Measurements from ENCODE around the gene DMRTB1.

The DMRTB1 gene

DNA sequence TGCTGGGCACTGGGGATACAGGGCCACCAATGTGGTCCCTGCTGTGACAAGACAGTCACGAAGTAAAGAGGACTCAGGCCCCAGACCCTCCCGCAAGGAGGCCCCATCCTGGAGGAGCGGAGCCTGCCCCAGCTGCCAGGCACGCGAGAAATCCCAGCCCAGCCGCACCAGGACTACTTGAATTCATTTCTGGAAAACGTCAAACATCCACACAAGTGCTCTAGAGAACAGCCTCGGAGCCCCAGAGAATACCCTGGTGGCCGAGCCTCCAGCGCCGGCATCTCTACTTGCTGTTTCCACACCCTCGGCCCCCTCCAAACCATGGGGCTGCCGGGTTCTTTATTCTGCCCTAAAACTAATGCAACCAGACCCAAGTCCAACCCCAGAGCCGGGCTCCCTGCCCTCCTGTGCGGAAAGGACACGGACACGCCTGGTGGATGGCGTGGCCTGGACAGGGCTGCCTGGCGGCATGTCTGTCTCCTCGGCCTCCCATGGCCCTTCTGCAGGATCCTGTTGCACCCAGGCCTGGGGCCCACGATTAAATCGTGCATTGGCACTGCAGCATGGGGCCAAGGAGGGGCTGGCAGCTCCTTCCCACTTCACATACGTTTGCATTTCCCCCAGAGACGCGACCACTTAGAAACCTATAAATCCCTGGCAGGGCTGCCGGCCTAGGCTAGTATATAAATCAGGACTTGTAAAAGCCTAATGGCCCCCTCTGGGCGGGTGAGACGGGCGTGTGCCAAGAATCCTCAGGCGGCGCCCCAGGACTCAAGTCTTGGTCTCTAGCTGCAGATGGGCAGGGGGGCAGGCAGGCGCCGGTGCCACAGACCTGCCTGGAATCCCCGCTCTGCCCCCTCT is 41.2 kb downstream of the DMRTB1 start:
- no peak overlapping the region for H3K27ac Mint-ChIP-seq
- DNase-seq (ENCODE audit: low spot score), result no peak
- H3K36me3 Mint-ChIP-seq (ENCODE audit: low read depth), result no peaks in the 10 kb centered on the region
- no peak overlapping the region for H3K4me3 Mint-ChIP-seq
- H3K9me3 Mint-ChIP-seq, result no peaks in the 10 kb centered on the region
- H3K27me3 Mint-ChIP-seq (ENCODE audit: low read depth), result no peaks in the 10 kb centered on the region
- no peaks in the 10 kb centered on the region for H3K4me1 Mint-ChIP-seq (ENCODE audit: low read depth)

DNA sequence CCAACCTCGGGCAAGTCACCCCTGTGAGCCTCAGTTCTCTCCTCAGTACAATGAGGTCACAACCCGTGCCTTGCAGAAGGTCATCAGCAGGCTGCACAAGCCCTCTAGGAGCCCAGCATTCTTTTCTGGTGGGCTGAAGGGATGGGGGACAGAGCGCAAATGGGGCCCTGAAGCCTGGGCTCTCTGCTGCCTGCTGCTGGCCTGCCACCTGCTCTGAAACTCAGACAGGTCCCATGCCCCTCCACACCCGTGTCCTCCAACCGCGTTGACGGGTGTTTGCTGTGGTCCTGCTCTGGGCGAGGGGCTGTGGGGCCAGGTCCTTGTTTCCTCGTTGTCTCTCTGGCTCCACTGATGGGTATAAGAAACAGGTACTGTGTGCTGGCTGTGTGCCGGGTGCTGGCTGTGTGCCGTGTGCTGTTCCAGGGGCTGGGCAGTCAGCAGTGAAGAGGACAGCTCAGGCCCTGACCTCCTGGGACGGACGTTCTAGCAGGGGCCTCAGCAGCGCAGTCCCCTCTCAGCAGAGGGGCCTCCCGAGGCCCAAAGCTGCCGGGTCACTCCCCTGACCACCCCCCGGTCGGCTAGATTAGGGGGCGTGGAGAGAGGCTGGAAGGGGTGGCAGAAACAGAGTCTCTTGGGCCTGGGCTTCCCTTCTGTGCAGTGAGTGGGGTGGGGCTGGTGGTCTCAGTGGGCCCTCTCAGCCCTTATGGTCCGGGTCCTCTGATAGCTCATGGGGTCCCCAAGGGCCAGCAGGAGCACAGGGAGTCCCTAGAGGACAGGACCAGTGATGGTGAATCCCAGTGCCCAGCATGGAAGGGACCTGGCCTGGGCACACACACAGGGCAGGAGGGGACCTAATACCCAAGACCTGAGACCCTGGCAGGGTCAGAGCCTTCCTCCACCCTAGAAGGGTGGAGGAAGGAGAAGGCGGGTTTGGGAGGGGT is 42.1 kb downstream of the DMRTB1 start:
- Mint-ChIP-seq H3K9me3 (no peaks in the 10 kb centered on the region), H3K4me1 (ENCODE audit: low read depth) (no peaks in the 10 kb centered on the region), H3K4me3 (no peak overlapping the region), H3K36me3 (ENCODE audit: low read depth) (no peaks in the 10 kb centered on the region), H3K27me3 (ENCODE audit: low read depth) (no peaks in the 10 kb centered on the region), H3K27ac (no peak overlapping the region)
- no peak for DNase-seq (ENCODE audit: low spot score)

DNA sequence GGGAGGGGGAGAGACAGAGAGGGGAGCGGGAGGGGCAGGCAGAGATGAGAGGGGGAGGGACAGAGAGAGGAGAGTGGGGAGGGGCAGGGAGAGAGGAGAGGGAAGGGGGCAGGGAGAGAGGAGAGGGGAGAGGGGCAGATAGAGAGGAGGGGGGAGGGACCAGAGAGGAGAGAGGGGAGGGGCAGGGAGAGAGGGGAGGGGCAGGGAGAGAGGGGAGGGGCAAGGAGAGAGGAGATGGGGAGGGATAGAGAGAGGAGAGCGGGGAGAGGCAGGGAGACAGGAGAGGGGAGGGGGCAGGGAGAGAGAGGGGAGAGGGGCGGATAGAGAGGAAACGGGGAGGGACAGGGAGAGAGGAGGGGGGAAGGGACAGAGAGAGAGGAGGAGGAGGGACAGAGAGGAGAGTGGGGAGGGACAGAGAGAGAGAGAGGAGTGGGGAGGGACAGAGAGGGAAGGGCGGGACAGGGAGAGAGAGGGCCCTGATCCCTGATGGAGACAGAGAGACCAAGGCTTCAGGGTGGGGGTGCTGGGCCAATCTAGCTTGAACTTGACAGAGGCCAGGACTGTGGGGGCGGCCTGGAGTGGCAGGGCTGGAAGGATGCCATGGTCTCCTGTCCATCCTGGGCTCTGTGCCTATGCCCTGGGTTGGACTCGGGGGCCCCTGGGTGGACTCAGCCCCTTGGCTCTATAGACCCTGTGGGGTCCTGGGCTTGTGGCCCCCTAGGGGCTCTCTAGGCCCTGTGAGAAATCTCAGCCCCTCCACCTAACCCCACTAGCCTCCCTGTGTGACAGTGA is 43.6 kb downstream of the DMRTB1 start:
- Mint-ChIP-seq H3K9me3 (no peaks in the 10 kb centered on the region), H3K27me3 (ENCODE audit: low read depth) (no peaks in the 10 kb centered on the region), H3K4me3 (no peak overlapping the region), H3K36me3 (ENCODE audit: low read depth) (no peaks in the 10 kb centered on the region), H3K27ac (no peak overlapping the region), H3K4me1 (ENCODE audit: low read depth) (no peaks in the 10 kb centered on the region)
- DNase-seq (ENCODE audit: low spot score), result no peak

DNA sequence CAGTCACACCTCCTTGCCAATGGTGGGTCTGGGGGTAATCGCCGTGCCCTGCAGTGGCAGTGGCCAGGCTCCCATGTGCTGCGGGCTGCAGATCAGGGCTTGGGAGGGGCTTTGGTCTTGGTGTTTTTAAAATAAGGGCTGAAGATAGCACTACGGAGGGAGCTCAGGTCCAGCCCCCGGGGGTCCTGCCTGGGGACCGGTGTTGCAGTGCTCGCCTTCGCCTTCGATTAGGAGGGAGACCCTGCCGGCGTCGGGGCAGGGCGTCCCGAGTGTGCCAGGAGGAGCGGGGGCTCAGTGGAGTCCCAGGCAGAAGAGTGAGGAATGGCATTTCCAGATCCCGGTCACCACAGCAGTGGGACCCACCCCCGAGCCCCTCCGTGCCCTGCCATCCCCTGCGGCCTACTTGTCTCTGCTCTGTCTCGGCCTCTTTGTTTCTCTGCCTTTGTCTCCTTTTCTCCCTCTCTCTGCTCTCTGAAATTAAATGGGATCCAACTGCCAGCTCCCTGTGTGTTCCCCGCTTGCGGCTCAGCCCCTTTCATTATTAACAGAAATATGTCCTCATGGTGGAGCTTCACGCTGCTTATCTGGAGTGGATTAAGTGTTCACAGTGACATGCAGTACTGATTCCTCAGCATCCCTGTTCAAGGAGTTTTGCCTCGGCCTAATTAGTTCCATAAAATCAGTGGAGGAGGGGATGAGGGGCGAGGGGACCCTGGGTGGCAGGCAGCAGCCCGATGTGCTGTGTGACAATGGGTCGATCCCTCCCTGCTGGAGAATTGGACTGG is 44.4 kb downstream of the DMRTB1 start:
- no peaks in the 10 kb centered on the region for H3K9me3 Mint-ChIP-seq
- no peaks in the 10 kb centered on the region for H3K27me3 Mint-ChIP-seq (ENCODE audit: low read depth)
- no peak overlapping the region for H3K4me3 Mint-ChIP-seq
- no peaks in the 10 kb centered on the region for H3K36me3 Mint-ChIP-seq (ENCODE audit: low read depth)
- no peak for DNase-seq (ENCODE audit: low spot score)
- no peak overlapping the region for H3K27ac Mint-ChIP-seq
- no peaks in the 10 kb centered on the region for H3K4me1 Mint-ChIP-seq (ENCODE audit: low read depth)

DNA sequence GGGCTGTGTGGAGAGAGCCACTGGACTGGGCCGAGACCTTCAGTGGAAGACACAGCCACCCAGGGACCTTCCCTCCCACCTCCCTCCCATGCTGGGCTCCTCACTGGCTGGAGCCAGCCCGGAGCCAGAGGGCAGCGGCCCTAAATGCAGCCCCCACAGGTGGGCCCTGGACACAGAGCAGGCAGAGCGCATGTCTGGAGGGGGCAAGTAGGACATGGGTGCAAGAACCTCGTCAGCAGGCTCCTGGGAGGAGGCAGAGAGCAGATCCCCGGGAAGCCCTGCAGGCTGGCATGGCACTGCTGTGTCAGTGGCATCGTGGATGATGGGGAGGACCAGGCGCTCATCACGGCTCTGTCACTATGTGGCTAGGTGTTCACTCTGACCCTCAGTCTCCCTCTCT is 45.7 kb downstream of the DMRTB1 start:
- no peak overlapping the region for H3K4me3 Mint-ChIP-seq
- H3K36me3 Mint-ChIP-seq (ENCODE audit: low read depth), result no peaks in the 10 kb centered on the region
- H3K27ac Mint-ChIP-seq, result no peak overlapping the region
- no peaks in the 10 kb centered on the region for H3K27me3 Mint-ChIP-seq (ENCODE audit: low read depth)
- H3K4me1 Mint-ChIP-seq (ENCODE audit: low read depth), result no peaks in the 10 kb centered on the region
- no peaks in the 10 kb centered on the region for H3K9me3 Mint-ChIP-seq
- DNase-seq (ENCODE audit: low spot score), result no peak

DNA sequence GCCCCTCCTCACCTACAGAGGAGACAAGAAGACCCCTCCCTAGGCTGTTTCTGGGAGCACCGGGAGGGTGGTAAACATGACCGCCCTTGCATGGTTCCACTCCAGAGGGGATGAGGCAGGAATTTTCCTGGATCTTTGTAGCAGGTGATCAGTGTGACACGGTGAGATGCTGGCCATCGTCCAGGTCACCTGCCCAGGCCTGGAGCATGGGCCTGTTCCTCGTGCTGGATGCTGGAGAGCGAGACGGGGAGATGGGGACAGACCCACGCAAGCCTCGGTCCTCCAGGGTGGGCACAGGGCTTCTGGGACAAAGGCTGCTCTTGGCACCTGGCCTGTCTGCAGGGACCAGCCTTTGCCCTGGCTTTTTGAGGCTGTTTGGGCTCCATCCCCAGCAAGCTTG is 46.2 kb downstream of the DMRTB1 start:
- no peak overlapping the region for H3K4me3 Mint-ChIP-seq
- no peak overlapping the region for H3K27ac Mint-ChIP-seq
- no peaks in the 10 kb centered on the region for H3K9me3 Mint-ChIP-seq
- H3K4me1 Mint-ChIP-seq (ENCODE audit: low read depth), result no peaks in the 10 kb centered on the region
- no peak for DNase-seq (ENCODE audit: low spot score)
- H3K36me3 Mint-ChIP-seq (ENCODE audit: low read depth), result no peaks in the 10 kb centered on the region
- no peaks in the 10 kb centered on the region for H3K27me3 Mint-ChIP-seq (ENCODE audit: low read depth)

DNA sequence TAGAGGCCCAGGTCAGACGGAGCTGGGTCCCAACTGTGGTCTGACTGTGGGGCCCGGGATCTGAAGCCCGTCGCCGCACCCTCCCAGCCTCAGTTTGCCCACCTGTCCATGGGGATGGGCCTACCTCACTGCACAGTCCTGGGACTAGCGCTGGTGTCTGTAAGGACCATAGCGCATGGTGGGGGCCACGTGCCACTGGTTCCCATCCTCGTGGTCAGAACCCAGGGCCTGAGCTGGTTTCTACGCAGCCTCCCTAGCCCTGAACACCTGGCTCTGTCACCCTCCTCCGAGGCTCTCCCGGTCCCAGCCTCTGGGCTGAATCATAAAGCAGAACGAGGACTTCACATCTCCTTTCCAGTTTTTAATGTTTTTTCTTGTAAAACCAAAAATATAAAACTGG is 46.7 kb downstream of the DMRTB1 start:
- H3K9me3 Mint-ChIP-seq, result no peaks in the 10 kb centered on the region
- H3K4me1 Mint-ChIP-seq (ENCODE audit: low read depth), result no peaks in the 10 kb centered on the region
- no peaks in the 10 kb centered on the region for H3K36me3 Mint-ChIP-seq (ENCODE audit: low read depth)
- DNase-seq (ENCODE audit: low spot score), result no peak
- H3K27me3 Mint-ChIP-seq (ENCODE audit: low read depth), result no peaks in the 10 kb centered on the region
- H3K27ac Mint-ChIP-seq, result no peak overlapping the region
- H3K4me3 Mint-ChIP-seq, result no peak overlapping the region

DNA sequence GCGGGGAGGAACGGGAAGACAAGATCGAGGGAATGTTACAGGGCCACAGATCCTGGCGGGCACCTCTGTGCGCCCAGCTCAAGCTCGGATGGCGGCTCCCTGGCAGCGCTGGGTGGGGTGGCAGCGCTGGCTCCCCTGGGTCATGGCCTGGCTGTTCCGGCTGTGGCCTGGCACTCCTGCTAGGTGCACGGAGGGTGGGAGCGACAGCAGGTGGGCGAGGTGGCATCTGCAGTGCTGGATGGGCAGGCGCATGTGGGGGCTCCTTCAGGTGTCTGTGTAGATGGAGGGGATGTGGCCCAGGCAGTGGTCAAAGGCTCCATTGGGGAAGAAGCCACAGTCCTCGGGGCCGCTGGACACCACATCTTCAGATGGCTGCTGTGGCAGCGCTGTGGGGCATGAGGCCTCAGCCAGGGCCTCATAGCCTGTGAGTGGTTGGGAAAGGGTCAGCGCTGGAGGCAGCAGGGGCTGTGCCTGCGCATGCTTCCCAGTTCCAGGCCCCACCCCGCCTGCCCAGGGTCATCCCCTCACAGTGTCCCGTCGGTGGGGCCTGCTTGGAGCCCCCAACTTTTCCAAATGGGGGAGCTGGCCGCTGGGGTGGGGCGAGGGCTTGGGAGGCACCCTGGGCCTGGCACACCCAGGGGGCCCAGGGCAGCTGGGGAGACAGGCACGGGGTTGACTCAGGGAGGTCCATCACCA is 47.3 kb downstream of the DMRTB1 start:
- H3K27me3 Mint-ChIP-seq (ENCODE audit: low read depth), result no peaks in the 10 kb centered on the region
- H3K4me1 Mint-ChIP-seq (ENCODE audit: low read depth), result no peaks in the 10 kb centered on the region
- no peak overlapping the region for H3K4me3 Mint-ChIP-seq
- no peak for DNase-seq (ENCODE audit: low spot score)
- H3K36me3 Mint-ChIP-seq (ENCODE audit: low read depth), result no peaks in the 10 kb centered on the region
- H3K9me3 Mint-ChIP-seq, result no peaks in the 10 kb centered on the region
- no peak overlapping the region for H3K27ac Mint-ChIP-seq

DNA sequence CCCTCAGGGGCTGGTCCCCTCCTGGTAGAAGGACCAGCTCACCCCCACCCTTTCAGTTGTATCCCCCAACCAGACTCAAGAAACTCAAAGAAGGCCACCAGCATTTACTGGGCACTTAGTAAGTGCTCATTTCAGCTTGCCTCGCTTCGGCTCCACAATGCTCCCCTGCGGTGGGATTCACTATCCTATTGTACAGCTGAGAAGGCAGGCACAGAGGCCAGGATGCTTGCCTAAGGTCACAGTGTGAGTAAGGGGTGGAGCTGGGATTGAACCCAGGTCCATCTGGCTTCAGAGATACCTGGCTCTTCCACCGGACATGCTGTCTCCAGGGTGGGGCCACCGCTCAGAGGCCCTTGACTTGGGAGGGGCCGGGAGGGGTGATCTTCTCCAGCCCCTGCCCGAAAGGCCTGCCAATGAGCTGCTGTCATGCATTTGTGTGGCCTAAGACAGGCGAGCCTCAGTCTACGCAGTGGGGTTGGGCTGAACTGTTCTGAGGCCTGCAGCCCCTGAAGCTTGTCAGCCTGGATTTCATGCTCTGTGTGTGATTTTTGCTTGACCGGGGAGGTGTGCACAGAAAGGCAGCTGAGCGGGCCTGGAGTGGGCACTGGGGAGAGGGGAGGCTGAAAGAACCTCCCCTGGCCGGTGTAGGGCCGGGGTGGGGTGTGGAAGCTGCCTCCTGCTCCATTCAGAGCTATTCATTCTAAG is 48.1 kb downstream of the DMRTB1 start:
- Mint-ChIP-seq H3K36me3 (ENCODE audit: low read depth) (no peaks in the 10 kb centered on the region), H3K4me3 (no peak overlapping the region), H3K27ac (no peak overlapping the region), H3K4me1 (ENCODE audit: low read depth) (no peaks in the 10 kb centered on the region), H3K27me3 (ENCODE audit: low read depth) (no peaks in the 10 kb centered on the region), H3K9me3 (no peaks in the 10 kb centered on the region)
- no peak for DNase-seq (ENCODE audit: low spot score)

DNA sequence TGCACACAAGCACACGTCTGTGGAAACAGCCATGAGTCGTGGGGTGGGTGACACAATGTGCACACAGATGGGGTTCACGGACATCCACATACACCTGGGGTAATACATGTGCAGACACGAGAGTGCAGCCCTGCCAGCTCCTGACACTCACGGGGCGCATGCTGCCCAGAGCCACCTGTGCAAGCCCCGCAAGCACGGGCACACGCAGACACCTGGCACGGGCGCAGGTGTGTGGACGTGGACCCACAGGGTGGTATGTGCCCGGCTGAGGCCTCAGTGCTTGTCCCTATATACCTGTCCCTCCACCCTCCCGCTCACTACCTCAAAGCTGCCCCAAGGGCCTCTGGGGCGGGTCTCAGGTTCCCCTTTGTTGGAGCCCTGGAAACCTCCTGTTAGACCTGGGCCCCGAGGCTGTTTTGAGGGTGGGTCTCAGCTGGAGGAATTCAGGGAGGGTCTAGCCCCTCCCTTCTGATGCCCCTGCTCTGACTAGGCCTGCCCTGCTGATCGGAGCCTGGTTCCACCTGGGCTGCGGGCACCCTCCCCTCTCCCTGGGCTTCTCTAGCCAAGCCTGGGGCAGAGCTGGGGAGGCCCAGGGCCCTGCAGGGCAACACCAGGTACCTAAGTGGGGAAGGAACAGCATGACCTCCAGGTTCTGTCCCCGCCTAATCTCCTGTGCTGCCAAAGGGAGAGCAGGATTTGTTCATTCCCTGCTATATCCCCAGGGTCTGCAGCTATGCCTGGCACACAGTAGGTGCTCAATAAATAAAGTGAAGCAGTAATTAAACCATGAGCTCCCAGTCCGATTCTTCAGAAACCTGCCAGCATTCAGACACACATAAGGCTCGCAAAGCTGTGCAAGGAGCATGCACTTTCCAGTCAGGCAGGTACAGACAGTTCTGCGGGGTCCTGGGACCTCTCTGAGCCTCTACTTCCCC is 49.1 kb downstream of the DMRTB1 start:
- H3K4me3 Mint-ChIP-seq, result no peak overlapping the region
- no peaks in the 10 kb centered on the region for H3K4me1 Mint-ChIP-seq (ENCODE audit: low read depth)
- no peak overlapping the region for H3K27ac Mint-ChIP-seq
- no peaks in the 10 kb centered on the region for H3K9me3 Mint-ChIP-seq
- H3K27me3 Mint-ChIP-seq (ENCODE audit: low read depth), result no peaks in the 10 kb centered on the region
- H3K36me3 Mint-ChIP-seq (ENCODE audit: low read depth), result no peaks in the 10 kb centered on the region
- DNase-seq (ENCODE audit: low spot score), result no peak

DNA sequence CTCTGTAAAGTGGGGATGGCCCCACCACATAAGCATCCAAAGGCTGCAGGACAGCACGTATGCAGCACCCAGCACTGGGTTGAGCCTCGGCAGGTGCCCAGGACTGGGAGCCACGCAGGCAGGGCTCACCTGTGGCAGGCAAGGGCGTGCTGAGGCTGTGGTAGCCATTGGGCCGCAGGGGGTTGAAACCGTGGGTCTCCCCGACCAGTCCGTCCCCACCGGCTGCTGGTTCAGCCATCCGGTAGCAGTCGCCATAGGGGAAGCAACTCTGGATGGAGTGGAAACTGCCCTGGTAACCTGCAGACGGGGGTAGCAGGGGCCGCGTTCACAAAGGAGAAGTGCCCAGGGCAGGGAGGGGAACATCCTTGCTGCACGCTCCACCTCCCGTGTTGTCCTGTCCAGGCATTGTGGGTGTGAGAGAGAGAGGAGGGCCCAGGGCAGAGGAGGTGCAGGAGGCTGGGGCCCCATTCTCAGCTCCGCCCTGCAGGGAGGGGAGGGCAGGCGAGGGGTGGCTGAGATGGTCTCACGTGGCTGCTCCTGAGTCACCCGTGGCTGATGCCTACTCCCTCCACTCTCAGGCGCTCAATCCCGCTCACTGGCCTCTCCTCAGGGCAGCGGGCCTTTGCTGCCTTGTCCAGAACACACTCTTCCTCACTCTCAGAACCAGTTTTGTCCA is 49.9 kb downstream of the DMRTB1 start:
- H3K27ac Mint-ChIP-seq, result no peak overlapping the region

More for the DNA sequence above, 49.9 kb downstream of the DMRTB1 start:
- Mint-ChIP-seq H3K36me3 (ENCODE audit: low read depth) (no peaks in the 10 kb centered on the region), H3K9me3 (no peaks in the 10 kb centered on the region), H3K27me3 (ENCODE audit: low read depth) (no peaks in the 10 kb centered on the region), H3K4me3 (no peak overlapping the region), H3K4me1 (ENCODE audit: low read depth) (no peaks in the 10 kb centered on the region)
- DNase-seq (ENCODE audit: low spot score), result no peak
